ENCODE data around the gene FAM193A.
A peak's percentile ranks its signal among the peaks of the same experiment; 100 is the strongest.
"Not testable (repeated sequence)": the region's sequence is repeated elsewhere in the genome, so short reads cannot be mapped to it uniquely, and the experiment has no call there.

FAM193A gene

GRCh38 chr4:2536193-2537010, at the start of gene FAM193A:
TSS of gene FAM193A (plus strand) at chr4:2536647. CDS start at chr4:2536916, 269 bp downstream.
- peak; percentile 96 to 97 for DNase-seq (ENCODE audit: low read depth in 2 of 2)

- DNase-seq (ENCODE audit: low read depth in 2 of 2) = no peak
These were observed 49.5 kb upstream of the FAM193A start for GRCh38 chr4:2486981-2487380.

- DNase-seq (ENCODE audit: low read depth in 2 of 2) = no peak
These were observed 48.8 kb upstream of the FAM193A start for GRCh38 chr4:2487632-2488031.

GRCh38 chr4:2489081-2489805, 47.2 kb upstream of the FAM193A start:
- DNase-seq (ENCODE audit: low read depth in 2 of 2) = no peak

GRCh38 chr4:2489841-2490552, 46.5 kb upstream of the FAM193A start:
- no peak for DNase-seq (ENCODE audit: low read depth in 2 of 2)

GRCh38 chr4:2492970-2493369, 43.5 kb upstream of the FAM193A start:
- DNase-seq (ENCODE audit: low read depth in 2 of 2) = no peak

GRCh38 chr4:2494992-2495391, 41.5 kb upstream of the FAM193A start:
- DNase-seq (ENCODE audit: low read depth in 2 of 2) = no peak

- no peak for DNase-seq (ENCODE audit: low read depth in 2 of 2)
These were observed 39.1 kb upstream of the FAM193A start for GRCh38 chr4:2497324-2497723.

- no peak for DNase-seq (ENCODE audit: low read depth in 2 of 2)
These were observed 38.5 kb upstream of the FAM193A start for GRCh38 chr4:2497931-2498330.

- DNase-seq (ENCODE audit: low read depth in 2 of 2) = no peak
These were observed 35.9 kb upstream of the FAM193A start for GRCh38 chr4:2500547-2500946.

GRCh38 chr4:2501034-2501594, 35.3 kb upstream of the FAM193A start:
- DNase-seq (ENCODE audit: low read depth in 2 of 2) = no peak

GRCh38 chr4:2503809-2504208, 32.6 kb upstream of the FAM193A start:
- no peak for DNase-seq (ENCODE audit: low read depth in 2 of 2)

- DNase-seq (ENCODE audit: low read depth in 2 of 2) = no peak
These were observed 29.2 kb upstream of the FAM193A start for GRCh38 chr4:2507259-2507658.

GRCh38 chr4:2507855-2508254, 28.6 kb upstream of the FAM193A start:
- no peak for DNase-seq (ENCODE audit: low read depth in 2 of 2)

GRCh38 chr4:2510351-2511259, 25.8 kb upstream of the FAM193A start:
- no peak for DNase-seq (ENCODE audit: low read depth in 2 of 2)

- DNase-seq (ENCODE audit: low read depth in 2 of 2) = no peak
These were observed 24.8 kb upstream of the FAM193A start for GRCh38 chr4:2511645-2512131.

GRCh38 chr4:2512396-2513135, 23.9 kb upstream of the FAM193A start:
- no peak for DNase-seq (ENCODE audit: low read depth in 2 of 2)

- DNase-seq (ENCODE audit: low read depth in 2 of 2) = not testable (repeated sequence)
These were observed 22.3 kb upstream of the FAM193A start for GRCh38 chr4:2514193-2514592.

- DNase-seq (ENCODE audit: low read depth in 2 of 2) = not testable (repeated sequence)
These were observed 21.5 kb upstream of the FAM193A start for GRCh38 chr4:2514944-2515343.

Data from stimulated activated CD8-positive, alpha-beta memory T cell treated with anti-CD3 and anti-CD28 coated beads, Interleukin-2, amount 100 ng/mL, for 1 hour (primary cell).